GM18858 (cell line): ENCODE measurements around the gene ADGRB3.

ENCODE experiments used
- ATAC-seq: cut with Tn5 transposase; IDR thresholded peaks from one replicate; pipeline ENCODE4 v1.9.1; 2021; ENCODE audit not compliant: unreplicated experiment

ADGRB3 gene

DNA sequence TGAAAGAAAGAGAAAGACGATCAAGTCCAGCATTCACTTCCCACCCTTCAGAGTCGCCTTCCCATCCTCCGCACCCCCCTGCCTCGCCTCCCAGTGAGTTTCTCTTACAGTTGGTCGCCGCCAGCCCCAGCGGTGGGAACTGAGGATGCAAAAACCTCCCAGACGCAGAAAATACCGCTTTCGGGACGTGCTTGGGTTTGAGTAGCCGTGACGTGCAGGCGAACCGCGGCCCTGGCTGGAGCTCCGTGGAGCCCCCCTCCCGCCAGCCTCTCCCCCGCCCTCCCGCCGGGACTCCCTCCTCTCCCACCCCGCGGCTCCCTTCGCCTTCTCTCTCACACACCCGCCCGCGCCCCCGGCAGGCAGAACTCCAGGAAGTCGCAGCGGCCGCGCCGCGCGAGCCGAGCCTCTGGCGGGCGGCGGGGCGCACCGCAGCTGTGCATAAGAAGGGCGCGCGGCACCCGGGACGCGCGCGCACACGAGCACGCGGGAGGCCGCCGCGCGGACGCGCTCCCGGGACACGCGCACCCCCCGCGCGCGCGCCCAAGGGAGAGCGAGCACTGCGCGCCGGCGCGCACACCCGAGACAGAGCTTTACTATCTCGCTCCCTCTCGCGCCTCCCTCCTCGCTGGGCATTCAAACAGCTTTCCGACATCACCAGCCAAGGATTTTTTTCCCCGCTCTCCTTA lies at the start of gene ADGRB3:
ADGRB3 (plus strand) TSS at position 557 of the 686 bp plus-strand sequence. CDS start 3,394 bp downstream, outside the sequence.
- ATAC-seq, result peak; percentile 72

- no peak for ATAC-seq
Observed at GRCh38 chr6:68593558-68593957, 41.5 kb upstream of the ADGRB3 start.

GRCh38 chr6:68597642-68598041 lies 37.4 kb upstream of the ADGRB3 start:
- ATAC-seq, result no peak

DNA sequence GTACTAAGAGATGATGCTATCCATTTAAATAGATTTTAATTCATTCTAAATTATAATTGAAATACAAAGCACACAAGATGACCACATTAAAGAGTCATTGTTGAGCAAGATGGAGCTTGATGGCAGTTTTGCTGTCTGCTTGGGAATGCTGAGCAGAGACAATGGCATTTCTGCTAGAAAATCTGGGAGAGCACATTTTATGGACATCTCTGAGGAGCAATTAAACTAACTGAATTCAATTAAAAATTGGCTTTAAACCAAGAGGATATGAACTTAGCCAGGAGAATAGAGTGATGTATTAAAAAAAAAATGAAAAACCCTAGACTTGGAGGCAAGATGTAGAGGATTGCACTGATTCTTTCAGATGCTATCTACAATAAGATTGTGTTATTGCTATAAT lies 19.1 kb upstream of the ADGRB3 start:
- no peak for ATAC-seq

- ATAC-seq, result no peak
Observed at GRCh38 chr6:68625998-68626397, 9.1 kb upstream of the ADGRB3 start.

- ATAC-seq, result no peak
Observed at GRCh38 chr6:68628161-68628560, 6.9 kb upstream of the ADGRB3 start.

- no peak for ATAC-seq
Observed at GRCh38 chr6:68632734-68633133, 2.3 kb upstream of the ADGRB3 start.

- ATAC-seq, result no peak
Observed at GRCh38 chr6:68633281-68633971, 1.7 kb upstream of the ADGRB3 start.

DNA sequence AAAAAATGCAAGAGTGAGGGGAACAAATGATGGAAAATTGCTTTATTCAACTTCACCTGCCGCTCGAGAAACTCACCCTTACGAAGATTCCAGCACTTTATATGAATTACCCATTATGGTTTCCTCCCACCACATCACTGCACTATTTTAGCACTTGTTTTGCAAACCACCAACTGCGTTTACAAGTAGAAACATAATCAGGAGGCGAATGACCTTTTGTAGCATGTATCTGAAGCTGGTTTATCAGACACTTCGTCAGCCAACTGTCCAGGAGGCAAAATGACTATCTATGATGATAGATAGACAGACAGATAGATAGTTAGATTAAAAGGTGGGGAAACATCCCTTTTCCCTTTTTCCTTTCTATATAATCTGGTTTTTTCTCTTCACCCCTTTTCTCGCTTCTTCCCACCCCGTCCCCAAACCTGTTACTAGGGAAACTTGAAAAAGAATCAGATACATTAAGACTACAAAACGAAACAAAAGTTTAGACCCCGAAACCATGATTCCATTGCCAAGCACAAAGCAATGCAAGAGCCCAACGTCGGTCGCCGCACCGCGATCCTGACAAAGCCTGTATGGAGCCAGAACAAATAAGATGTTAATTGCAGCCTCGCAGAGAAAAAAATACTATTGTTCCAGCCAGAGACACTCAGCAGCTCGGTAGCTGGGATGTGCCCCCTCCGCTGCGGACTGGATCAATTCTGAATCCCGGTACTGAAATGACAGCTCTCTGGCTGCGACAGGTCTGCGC lies 933 bp upstream of the ADGRB3 start:
- ATAC-seq, result no peak

DNA sequence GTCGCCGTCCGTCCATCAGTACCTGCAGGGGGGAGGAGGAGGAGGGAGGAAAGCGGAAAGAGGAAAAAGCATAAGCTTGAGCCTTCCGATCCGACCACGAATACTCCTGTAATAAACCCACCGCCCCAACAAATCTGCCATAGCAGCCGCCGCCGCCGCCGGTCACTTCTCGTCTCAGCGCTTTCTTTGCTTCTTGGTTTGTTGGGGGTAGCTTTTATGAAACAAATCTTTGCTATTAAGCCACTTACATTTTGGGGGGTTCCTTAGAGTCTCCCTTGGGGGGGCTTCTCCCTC lies 277 bp downstream of the ADGRB3 start:
- ATAC-seq, result no peak

DNA sequence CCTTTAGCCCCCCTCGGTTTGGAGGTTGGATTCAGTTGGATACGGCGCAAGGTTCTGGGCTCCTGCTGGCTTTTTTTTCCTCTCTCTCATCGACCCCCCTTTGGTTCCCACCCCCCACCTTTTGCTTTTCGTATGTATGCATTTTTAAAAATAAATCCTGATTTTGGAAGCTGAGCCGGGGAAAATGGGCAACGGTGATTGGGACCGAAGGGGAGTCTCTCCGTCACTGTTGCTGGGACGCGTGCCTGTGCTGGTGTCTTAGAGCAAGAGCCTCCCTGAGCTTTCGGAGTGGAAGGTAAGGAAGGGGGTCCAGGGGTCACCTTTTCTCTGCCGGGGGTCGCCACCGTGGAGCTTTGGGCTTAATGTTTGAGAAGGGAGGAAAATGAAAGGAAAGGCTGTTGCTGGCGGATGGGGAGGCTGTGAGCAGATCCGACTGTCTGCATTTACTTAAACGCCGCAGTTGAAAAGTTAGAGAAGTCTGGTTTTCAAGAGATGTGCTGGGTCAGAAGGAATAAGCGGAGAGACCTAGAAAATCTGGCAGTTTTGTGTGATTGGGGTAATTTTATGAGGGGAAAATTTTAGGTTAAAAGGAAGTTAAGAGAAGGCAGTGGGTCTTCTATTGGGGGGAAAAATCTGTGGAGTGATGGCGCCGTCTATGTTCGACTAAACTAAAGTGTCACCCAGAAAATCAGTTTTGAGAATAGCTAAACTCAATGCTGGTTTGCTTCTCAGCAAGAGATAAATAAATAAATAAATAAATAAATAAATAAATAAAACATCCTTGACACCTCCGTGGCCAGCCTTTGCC lies 828 bp downstream of the ADGRB3 start:
- no peak for ATAC-seq

GRCh38 chr6:68636666-68637065 lies 1.6 kb downstream of the ADGRB3 start:
- ATAC-seq, result no peak

DNA sequence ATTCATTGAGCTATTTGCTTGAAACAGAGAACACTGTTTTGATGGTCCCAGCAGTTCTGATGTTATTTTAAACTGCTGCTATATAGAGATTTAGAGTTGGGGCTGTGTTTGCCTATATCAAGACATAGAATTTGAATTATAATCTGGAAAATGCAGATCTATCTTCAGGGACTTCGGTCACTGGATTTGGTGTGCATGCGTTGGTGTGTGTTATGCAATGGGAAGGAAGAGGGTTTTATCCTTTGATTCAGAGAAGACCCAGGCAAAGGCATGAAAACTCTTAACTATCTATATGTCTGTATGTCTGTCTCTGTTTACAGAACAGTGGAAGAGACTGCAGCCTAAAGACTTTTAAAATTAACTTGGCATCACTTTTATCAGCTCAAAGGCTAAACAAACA lies 2.0 kb downstream of the ADGRB3 start:
- no peak for ATAC-seq

DNA sequence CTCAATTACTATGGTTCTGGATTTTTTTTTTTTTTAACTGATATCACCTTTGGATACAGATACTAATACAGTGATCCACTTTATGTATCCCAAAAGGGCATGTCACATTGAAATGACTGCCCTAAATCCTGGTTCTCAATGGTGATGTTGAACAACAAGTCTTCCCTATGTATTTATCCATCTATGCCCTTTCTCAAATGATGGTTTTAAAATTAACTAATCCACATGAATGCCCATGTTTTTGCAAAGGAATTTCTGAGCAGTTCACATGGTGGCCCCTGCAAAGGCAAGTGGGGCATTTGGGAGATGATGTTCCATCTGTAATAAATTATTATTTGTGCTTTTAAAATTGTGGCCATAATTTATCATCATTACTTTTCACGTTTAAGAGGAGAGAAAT lies 2.7 kb downstream of the ADGRB3 start:
- ATAC-seq, result no peak

- ATAC-seq, result no peak
Observed at GRCh38 chr6:68638230-68638900, 3.3 kb downstream of the ADGRB3 start.

GRCh38 chr6:68639211-68639610 lies 4.1 kb downstream of the ADGRB3 start:
- ATAC-seq, result no peak

DNA sequence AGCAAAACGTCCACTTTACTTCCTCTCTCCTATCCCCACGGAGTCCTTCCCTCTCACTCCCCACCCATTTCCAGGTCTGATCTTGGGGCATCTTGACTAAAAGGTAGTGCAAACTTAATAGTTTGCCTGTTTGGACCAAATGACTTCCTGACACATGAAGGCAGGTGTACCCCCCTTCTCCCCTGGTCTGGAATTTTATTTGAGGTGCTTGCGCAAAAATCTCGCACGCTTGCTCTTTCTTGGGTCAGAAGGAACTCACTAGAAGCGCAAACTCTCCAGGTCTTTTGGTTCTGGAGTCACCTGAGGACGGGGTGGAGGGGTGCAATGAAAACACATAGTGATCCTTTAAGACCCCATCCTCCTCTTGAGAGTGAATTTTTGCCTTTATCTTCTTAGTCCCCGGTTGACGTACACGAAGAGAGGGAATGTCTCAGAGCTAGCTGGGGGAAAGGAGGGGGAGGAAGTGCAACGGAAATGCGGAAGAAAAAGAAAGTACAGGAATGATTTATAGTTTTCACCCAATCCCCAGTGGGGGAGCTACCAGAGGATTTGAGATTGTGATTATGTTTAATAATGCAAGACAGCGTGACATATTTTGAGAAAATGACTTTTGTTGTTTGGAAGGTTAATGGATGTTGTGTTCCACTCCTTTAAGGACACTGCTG lies 4.9 kb downstream of the ADGRB3 start:
- no peak for ATAC-seq

- ATAC-seq, result no peak
Observed at GRCh38 chr6:68640491-68640835, 5.4 kb downstream of the ADGRB3 start.

GRCh38 chr6:68641172-68641571 lies 6.1 kb downstream of the ADGRB3 start:
- no peak for ATAC-seq

DNA sequence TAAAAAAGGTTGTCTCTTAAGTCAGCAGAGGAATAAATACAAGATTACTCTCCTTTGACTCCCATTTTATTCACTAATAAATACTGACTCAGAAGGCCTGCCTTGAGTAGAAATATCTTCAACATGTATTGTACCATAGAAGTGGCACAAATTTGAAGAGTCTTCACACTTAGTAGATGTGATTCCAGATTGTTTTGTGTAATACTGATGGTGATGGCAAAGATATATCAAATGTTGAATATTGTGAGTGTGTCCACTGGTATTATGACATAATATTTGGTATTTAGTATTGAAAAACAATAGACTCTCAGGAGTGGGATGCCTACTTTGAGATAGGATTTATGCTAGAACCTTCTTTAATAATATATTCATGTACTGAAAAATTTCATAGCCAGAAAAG lies 7.0 kb downstream of the ADGRB3 start:
- ATAC-seq, result no peak
